CD4-positive, alpha-beta T cell (primary cell): ENCODE data around the gene TOM1L2. TPM values are rescaled to one million over a fixed set of nuclear protein-coding genes. Genes with fewer than 3 reads are reported as not detected.

Experiments used
- ATAC-seq: fragments of 200-7000 bp; cut with Tn5 transposase; one replicate; pipeline ENCODE4 v1.10.0; 2022; ENCODE audit warnings: mild to moderate bottlenecking; ENCODE audit not compliant: poor library complexity
- CTCF ChIA-PET: fragments of 350-600 bp; sonication (Branson Sonifier 250); formaldehyde crosslinking; loops from one replicate; lab custom pipeline; 2021; ENCODE audit warnings: antibody characterized with exemption, inconsistent platforms; lab: Charles Lee
- POLR2A ChIA-PET: fragments of 350-600 bp; sonication (Branson Sonifier 250); formaldehyde crosslinking; loops from one replicate; lab custom pipeline; 2021; ENCODE audit warnings: antibody characterized with exemption, inconsistent platforms; lab: Charles Lee
- DNase-seq, 14 experiments: peaks; one replicate each; pipeline ENCODE4 v3.0.0-alpha.2; 2013 to 2020; ENCODE audit warnings: mixed read lengths in 2 of 14
- H3K27ac ChIP-seq, 2 donors: one replicate each; pipeline versions ENCODE4 v1.5.1 to v1.7.0; 2013; ENCODE audit warnings: low read length in 2 of 2, low read depth in 1 of 2, mild to moderate bottlenecking in 1 of 2
- H3K27me3 ChIP-seq, 2 experiments: 1 replicate in 1 of 2; 2 replicates in 1 of 2; pipeline versions ENCODE4 v1.6.1 to v1.7.0; 2013; ENCODE audit warnings: low read length in 2 of 2, control low read depth in 1 of 2, mild to moderate bottlenecking in 1 of 2, moderate library complexity in 1 of 2; ENCODE audit not compliant: insufficient read depth in 2 of 2, control insufficient read depth in 1 of 2
- H3K36me3 ChIP-seq: one replicate; pipeline ENCODE4 v1.6.1; 2013; ENCODE audit warnings: low read length, control low read depth; ENCODE audit not compliant: insufficient read depth
- H3K4me1 ChIP-seq: one replicate; pipeline ENCODE4 v1.6.1; 2013; ENCODE audit warnings: low read length, control low read depth; ENCODE audit not compliant: insufficient read depth
- H3K4me3 ChIP-seq: one replicate; pipeline ENCODE4 v1.5.1; 2013; ENCODE audit warnings: mild to moderate bottlenecking, low read length, moderate library complexity
- H3K9me3 ChIP-seq, 2 experiments: 1 replicate in 1 of 2; 2 replicates in 1 of 2; pipeline versions ENCODE4 v1.6.1 to v1.7.0; 2013; ENCODE audit warnings: low read length in 2 of 2, mild to moderate bottlenecking in 2 of 2, control low read depth in 1 of 2, moderate library complexity in 1 of 2; ENCODE audit not compliant: control insufficient read depth in 1 of 2, insufficient read depth in 1 of 2
- H3K27ac Mint-ChIP-seq: one replicate; pipeline ENCODE4 v1.8.0; 2020; ENCODE audit warnings: mixed read lengths
- H3K27me3 Mint-ChIP-seq: one replicate; pipeline ENCODE4 v1.8.0; 2021; ENCODE audit warnings: mixed read lengths
- H3K36me3 Mint-ChIP-seq: one replicate; pipeline ENCODE4 v1.8.0; 2021; ENCODE audit warnings: low read depth, mixed read lengths
- H3K4me1 Mint-ChIP-seq: one replicate; pipeline ENCODE4 v1.8.0; 2021; ENCODE audit warnings: low read depth, mixed read lengths
- H3K4me3 Mint-ChIP-seq: one replicate; pipeline ENCODE4 v1.8.0; 2020; ENCODE audit warnings: mild to moderate bottlenecking, mixed read lengths
- H3K9me3 Mint-ChIP-seq: one replicate; pipeline ENCODE4 v1.8.0; 2020; ENCODE audit warnings: mixed read lengths
- CTCF ChIP-seq: fragments of 200-600 bp; IDR thresholded peaks from one replicate; pipeline ENCODE4 v1.8.0; 2022; ENCODE audit warnings: antibody characterized with exemption, mild to moderate bottlenecking
- intact Hi-C, 2 experiments: fragments of 100-400 bp; cut with DNase I in 1 of 2; cut with micrococcal nuclease in 1 of 2; formaldehyde crosslinking; loops; one replicate each; pipeline versions ENCODE4 v1.15.1 to v1.9.0; 2023 to 2025; cut with DNase I, micrococcal nuclease
- total RNA-seq, 174 experiments: library from RNA in 2 of 174; stranded (reverse) in 2 of 174; gene quantifications; one replicate each; pipeline ENCODE4 v1.2.3 and lab custom pipeline; 2021 to 2026

The TOM1L2 gene
- total RNA-seq, 2 experiments from 2014 or later: 28.5 to 30.5 TPM

GRCh38 chr17:17979778-17980177 is 7.6 kb upstream of the TOM1L2 start:
- Histone ChIP-seq H3K27me3 (no peaks in the 10 kb centered on the region), H3K4me3 (no peak overlapping the region), H3K36me3 (no peaks in the 10 kb centered on the region), H3K4me1 (no peaks in the 10 kb centered on the region), H3K9me3 (no peaks in the 10 kb centered on the region), H3K27ac (no peak overlapping the region)
- no peaks in the 10 kb centered on the region for H3K27me3 Mint-ChIP-seq
- no peaks in the 10 kb centered on the region for H3K4me1 Mint-ChIP-seq
- ATAC-seq: no peak
- H3K36me3 Mint-ChIP-seq: no peaks in the 10 kb centered on the region
- ChIA-PET POLR2A (no interaction called here), CTCF (no interaction called here)
- intact Hi-C loops: loop anchor here (5.0 to 10.0 kb wide), 2 partner anchors 157 to 335 kb away; partner anchors contain the start of genes SMCR8 (in 1 of the 2) and TOP3A (in 1 of the 2)
- DNase-seq: no peak
- H3K27ac Mint-ChIP-seq: no peak overlapping the region
- H3K9me3 Mint-ChIP-seq: no peaks in the 10 kb centered on the region
- no peak for TF ChIP-seq CTCF
- no peak overlapping the region for H3K4me3 Mint-ChIP-seq

- Histone ChIP-seq H3K4me1 (no peaks in the 10 kb centered on the region), H3K27me3 (no peaks in the 10 kb centered on the region), H3K36me3 (no peaks in the 10 kb centered on the region), H3K4me3 (no peak overlapping the region), H3K9me3 (no peaks in the 10 kb centered on the region), H3K27ac (no peak overlapping the region)
- TF ChIP-seq CTCF: no peak
- H3K4me1 Mint-ChIP-seq: no peaks in the 10 kb centered on the region
- ChIA-PET POLR2A (no interaction called here), CTCF (no interaction called here)
- H3K9me3 Mint-ChIP-seq: no peaks in the 10 kb centered on the region
- no peak overlapping the region for H3K4me3 Mint-ChIP-seq
- H3K27ac Mint-ChIP-seq: no peak overlapping the region
- DNase-seq (no peak), ATAC-seq (no peak)
- no peaks in the 10 kb centered on the region for H3K27me3 Mint-ChIP-seq
- intact Hi-C loops: loop anchor here (5.0 to 10.0 kb wide), 2 partner anchors 156 to 336 kb away; partner anchors contain the start of genes SMCR8 (in 1 of the 2) and TOP3A (in 1 of the 2)
- H3K36me3 Mint-ChIP-seq: no peaks in the 10 kb centered on the region
These were observed 6.6 kb upstream of the TOM1L2 start for GRCh38 chr17:17978481-17979424.

GRCh38 chr17:17976931-17977570 is 4.9 kb upstream of the TOM1L2 start:
- ATAC-seq: no peak
- H3K9me3 ChIP-seq: no peaks in the 10 kb centered on the region
- peaks cover 7% of the 10 kb centered on the region for H3K4me1 ChIP-seq
- H3K36me3 ChIP-seq: no peaks in the 10 kb centered on the region
- no peak overlapping the region for H3K4me3 ChIP-seq
- H3K27ac ChIP-seq: no peak overlapping the region
- Mint-ChIP-seq H3K27ac (no peak overlapping the region), H3K36me3 (peaks cover 5% of the 10 kb centered on the region), H3K4me3 (no peak overlapping the region), H3K27me3 (no peaks in the 10 kb centered on the region), H3K9me3 (no peaks in the 10 kb centered on the region), H3K4me1 (peaks cover 13% of the 10 kb centered on the region)
- TF ChIP-seq CTCF: no peak
- no peaks in the 10 kb centered on the region for H3K27me3 ChIP-seq
- intact Hi-C loops: loop anchor here (5.0 to 10.0 kb wide), 2 partner anchors 155 to 338 kb away; partner anchors contain the start of genes SMCR8 (in 1 of the 2) and TOP3A (in 1 of the 2)
- POLR2A ChIA-PET: no interaction called here
- no peak for DNase-seq
- CTCF ChIA-PET: no interaction called here
